ENCODE results near the gene RIC1. TPM values are rescaled to one million over a fixed set of nuclear protein-coding genes. Genes with fewer than 3 reads are reported as not detected.

Gene RIC1
- polyA plus RNA-seq, 1 of the 3 experiments (the other 2 are of a cell fraction), result 21.9 TPM

GRCh38 chr9:5791870-5792269 lies 163.0 kb downstream of the RIC1 start:
- TF ChIP-seq MAX (IDR thresholded peaks at IDR 0.05; ENCODE audit: low read depth), result no peak
- no peak for TF ChIP-seq TAF1 (IDR thresholded peaks at IDR 0.05; ENCODE audit: borderline replicate concordance, low read depth, low read length)
- no peak for TF ChIP-seq YY1 (IDR thresholded peaks at IDR 0.05; ENCODE audit: low read depth)
- TF ChIP-seq ELF1 (IDR thresholded peaks at IDR 0.05), result no peak
- no peak for TF ChIP-seq NRF1 (IDR thresholded peaks at IDR 0.05; ENCODE audit: low read depth, low read length)
- no peak for TF ChIP-seq POLR2AphosphoS5 (IDR thresholded peaks at IDR 0.05; ENCODE audit: low read depth, low read length)
- TF ChIP-seq FOXM1 (IDR thresholded peaks at IDR 0.05; ENCODE audit: low read depth), result no peak
- Histone ChIP-seq H3K4me2 (no peak overlapping the region), H3F3A (replicated peaks; ENCODE audit: insufficient read depth) (peaks cover 8% of the 10 kb centered on the region), H3K9ac (no peak overlapping the region), H3K9me2 (no peaks in the 10 kb centered on the region), H4K20me1 (ENCODE audit: insufficient read depth) (no peaks in the 10 kb centered on the region), H3K79me2 (ENCODE audit: insufficient read depth) (no peaks in the 10 kb centered on the region), H3K4me1 (ENCODE audit: control insufficient read depth in 1 of 2, insufficient read depth in 2 of 2, low read depth in 1 of 2, low read length in 1 of 2) (no peaks in the 10 kb centered on the region), H3K4me3 (ENCODE audit: low read depth in 2 of 2, low read length in 1 of 2) (no peak overlapping the region), H3K9me3 (no peaks in the 10 kb centered on the region), H3K27ac (ENCODE audit: low read depth in 2 of 2, low read length in 1 of 2) (no peak overlapping the region), H2AFZ (ENCODE audit: low read depth) (no peak overlapping the region), H3K27me3 (ENCODE audit: insufficient read depth) (no peaks in the 10 kb centered on the region), H3K36me3 (replicated peaks in 1 of 2; ENCODE audit: control insufficient read depth in 1 of 2, insufficient read depth in 2 of 2, low read length in 1 of 2) (peaks cover 10 to 13% of the 10 kb centered on the region in 2 experiments)
- 86% methylated on average over 3 of the region's 3 CpGs for WGBS (ENCODE audit: low lambda C conversion rate)
- CTCF ChIA-PET, result no interaction called here
- no peak for DNase-seq
- POLR2A ChIA-PET, result no interaction called here

- Histone ChIP-seq H3K9me2 (no peaks in the 10 kb centered on the region), H3K4me2 (no peak overlapping the region), H3F3A (replicated peaks; ENCODE audit: insufficient read depth) (peaks cover 8% of the 10 kb centered on the region), H3K27ac (ENCODE audit: low read depth in 2 of 2, low read length in 1 of 2) (no peak overlapping the region), H3K9me3 (no peaks in the 10 kb centered on the region), H3K9ac (no peak overlapping the region), H3K27me3 (ENCODE audit: insufficient read depth) (no peaks in the 10 kb centered on the region), H3K4me1 (ENCODE audit: control insufficient read depth in 1 of 2, insufficient read depth in 2 of 2, low read depth in 1 of 2, low read length in 1 of 2) (no peaks in the 10 kb centered on the region), H4K20me1 (ENCODE audit: insufficient read depth) (no peaks in the 10 kb centered on the region), H3K79me2 (ENCODE audit: insufficient read depth) (no peaks in the 10 kb centered on the region), H2AFZ (ENCODE audit: low read depth) (no peak overlapping the region), H3K4me3 (ENCODE audit: low read depth in 2 of 2, low read length in 1 of 2) (no peak overlapping the region), H3K36me3 (replicated peaks in 1 of 2; ENCODE audit: control insufficient read depth in 1 of 2, insufficient read depth in 2 of 2, low read length in 1 of 2) (peaks cover 5 to 11% of the 10 kb centered on the region in 2 experiments)
- CTCF ChIA-PET, result interaction anchor here (0.7 kb wide), 1 partner anchor 230 kb away, joined by 3 read pairs; no protein-coding TSS in a partner anchor
- DNase-seq, result no peak
- TF ChIP-seq FOXJ3 (CRISPR knock-in tag; IDR thresholded peaks at IDR 0.05), result no peak
- no peak for TF ChIP-seq JUND (IDR thresholded peaks at IDR 0.05)
- TF ChIP-seq IRF3 (IDR thresholded peaks at IDR 0.05; ENCODE audit: low read depth, low read length), result no peak
- TF ChIP-seq USF1 (IDR thresholded peaks at IDR 0.05; ENCODE audit: borderline replicate concordance, low read depth), result no peak
- TF ChIP-seq TCF12 (IDR thresholded peaks at IDR 0.05), result no peak
- TF ChIP-seq EP300 (IDR thresholded peaks at IDR 0.05; ENCODE audit: borderline replicate concordance in 1 of 2, low read depth in 1 of 2, low read length in 1 of 2), result no peak
- no peak for TF ChIP-seq GABPA (IDR thresholded peaks at IDR 0.05; ENCODE audit: low read depth)
- TF ChIP-seq FOXM1 (IDR thresholded peaks at IDR 0.05; ENCODE audit: low read depth), result no peak
- TF ChIP-seq ELF1 (IDR thresholded peaks at IDR 0.05), result no peak
- no peak for TF ChIP-seq RAD21 (IDR thresholded peaks at IDR 0.05; ENCODE audit: low read length)
- no peak for TF ChIP-seq TAF1 (IDR thresholded peaks at IDR 0.05; ENCODE audit: borderline replicate concordance, low read depth, low read length)
- no peak for TF ChIP-seq ZBTB33 (IDR thresholded peaks at IDR 0.05; ENCODE audit: borderline replicate concordance, low read depth)
- TF ChIP-seq RXRA (IDR thresholded peaks at IDR 0.05; ENCODE audit: borderline replicate concordance, low read depth), result no peak
- no peak for TF ChIP-seq MAX (IDR thresholded peaks at IDR 0.05; ENCODE audit: low read depth)
- no peak for TF ChIP-seq RCOR1 (IDR thresholded peaks at IDR 0.05; ENCODE audit: low read length)
- no peak for TF ChIP-seq YY1 (IDR thresholded peaks at IDR 0.05; ENCODE audit: low read depth)
- TF ChIP-seq MXI1 (IDR thresholded peaks at IDR 0.05; ENCODE audit: low read depth, low read length), result no peak
- TF ChIP-seq CTCF (IDR thresholded peaks at IDR 0.05), result no peak
- TF ChIP-seq USF2 (IDR thresholded peaks at IDR 0.05; ENCODE audit: borderline replicate concordance, low read depth, low read length), result no peak
- POLR2A ChIA-PET, result no interaction called here
- WGBS (ENCODE audit: low lambda C conversion rate), result 100% methylated on average over 1 of the region's 1 CpG
Measured at GRCh38 chr9:5793812-5794211, 164.9 kb downstream of the RIC1 start.

Data from SK-N-SH (cell line).